ENCODE results near the gene NLRP6. TPM values are rescaled to one million over a fixed set of nuclear protein-coding genes. Genes with fewer than 3 reads are reported as not detected.

NLRP6 gene
- total RNA-seq, 2 donors from 2014 or later, result 1.5 to 3.2 TPM

Other genes starting within 250 kb of the NLRP6 start
- gene SCGB1C1, start 85.3 kb upstream of the NLRP6 start, total RNA-seq, result not detected
- gene BET1L, start 71.0 kb upstream of the NLRP6 start, total RNA-seq, result 10 to 100 TPM; 64.6 to 76.8 TPM
- 100 to 1,000 TPM; 118 to 134 TPM for gene RIC8A, start 70.7 kb upstream of the NLRP6 start, total RNA-seq
- 10 to 100 TPM; 36.5 to 39.0 TPM for gene SIRT3, start 42.1 kb upstream of the NLRP6 start, total RNA-seq
- 100 to 1,000 TPM; 133 to 174 TPM for gene PSMD13, start 41.4 kb upstream of the NLRP6 start, total RNA-seq
- gene PGGHG, start 10.7 kb downstream of the NLRP6 start, total RNA-seq, result 100 to 1,000 TPM; 161 to 273 TPM
- gene IFITM5, start 21.1 kb downstream of the NLRP6 start, total RNA-seq, result not detected
- 100 to 1,000 TPM; 542 to 639 TPM for gene IFITM2, start 29.4 kb downstream of the NLRP6 start, total RNA-seq
- 100 to 1,000 TPM; 306 to 384 TPM for gene IFITM1, start 35.6 kb downstream of the NLRP6 start, total RNA-seq
- gene IFITM3, start 42.5 kb downstream of the NLRP6 start, total RNA-seq, result 10 to 100 TPM; 24.4 to 75.8 TPM
- gene B4GALNT4, start 91.1 kb downstream of the NLRP6 start, total RNA-seq, result 1 to 10 TPM; 2.1 to 2.7 TPM
- gene PKP3, start 115.8 kb downstream of the NLRP6 start, total RNA-seq, result 1 to 10 TPM in 1 of 2 donors, under 1 TPM in 1; 0.16 to 1.2 TPM
- gene SIGIRR, start 136.6 kb downstream of the NLRP6 start, total RNA-seq, result 10 to 100 TPM; 59.3 to 68.4 TPM
- gene ANO9, start 163.6 kb downstream of the NLRP6 start, total RNA-seq, result 10 to 100 TPM; 34.3 to 56.5 TPM
- 10 to 100 TPM; 20.6 to 22.5 TPM for gene PTDSS2, start 171.9 kb downstream of the NLRP6 start, total RNA-seq
- 10 to 100 TPM; 88.9 to 95.3 TPM for gene RNH1, start 228.8 kb downstream of the NLRP6 start, total RNA-seq